Esophagus squamous epithelium (tissue), 5 donors: ENCODE data around the gene SLC3A2. TPM values are rescaled to one million over a fixed set of nuclear protein-coding genes. Genes with fewer than 3 reads are reported as not detected.
"Not testable (repeated sequence)": the region's sequence is repeated elsewhere in the genome, so short reads cannot be mapped to it uniquely, and the experiment has no call there.

Experiments
- DNase-seq: peaks from one replicate; lab custom pipeline; 2025; lab: John Stamatoyannopoulos, UW
- H3K27ac ChIP-seq, 4 donors: fragments of 200-600 bp; sonication (generic); one replicate each; pipeline ENCODE4 v1.5.1; 2016 to 2019; ENCODE audit warnings: mild to moderate bottlenecking in 1 of 4
- H3K27me3 ChIP-seq, 4 donors: fragments of 200-600 bp; sonication (generic); 1 replicate in 3 of 4; 2 replicates in 1 of 4; pipeline versions ENCODE4 v1.5.1 to v1.6.0; 2017 to 2021; ENCODE audit warnings: antibody characterized with exemption in 1 of 4
- H3K36me3 ChIP-seq, 3 donors: fragments of 200-600 bp; sonication (generic); one replicate each; pipeline ENCODE4 v1.5.1; 2016 to 2019
- H3K4me1 ChIP-seq, 3 donors: fragments of 200-600 bp; sonication (generic); one replicate each; pipeline ENCODE4 v1.5.1; 2017 to 2019
- H3K4me3 ChIP-seq, 4 donors: fragments of 200-600 bp; sonication (generic); 1 replicate in 3 of 4; 2 replicates in 1 of 4; pipeline ENCODE4 v1.5.1; 2016 to 2019; ENCODE audit warnings: mild to moderate bottlenecking in 2 of 4, moderate library complexity in 1 of 4
- H3K9me3 ChIP-seq, 3 donors: fragments of 200-600 bp; sonication (generic); one replicate each; pipeline ENCODE4 v1.5.1; 2016 to 2019
- CTCF ChIP-seq, 6 experiments: fragments of 450-650 bp in 4 of 6; fragments of 200-600 bp in 2 of 6; sonication (generic) in 2 of 6; IDR thresholded peaks; one replicate each; pipeline ENCODE4 v1.5.1; 2016 to 2019; ENCODE audit warnings: antibody characterized with exemption in 6 of 6, mild to moderate bottlenecking in 4 of 6, moderate library complexity in 4 of 6
- POLR2A ChIP-seq, 4 donors: fragments of 450-650 bp; IDR thresholded peaks; one replicate each; pipeline ENCODE4 v1.6.1; 2017; ENCODE audit warnings: antibody characterized with exemption in 4 of 4, mild to moderate bottlenecking in 4 of 4, moderate library complexity in 3 of 4
- WGBS, 2 donors: methylation state at CpG; one replicate each; pipeline ENCODE4 v1.1.5; 2018; 5-methylcytosine and 5-hydroxymethylcytosine counted together
- intact Hi-C: fragments of 100-400 bp; cut with DNase I; formaldehyde crosslinking; loops from one replicate; pipeline ENCODE4 v1.15.0; 2022
- total RNA-seq, 4 donors: library from RNA; depleted of rRNA; stranded (reverse); fragments of >200 nt; gene quantifications; one replicate each; pipeline ENCODE4 v1.1.0, GENCODE V29; 2016
- donor health status: DM: yes; HTN: yes; CAD: no.

SLC3A2 gene
- total RNA-seq, 4 donors from 2014 or later: 132 to 373 (median 153) TPM

GRCh38 chr11:62842171-62842741 lies 38.4 kb upstream of the SLC3A2 start:
- H3K27me3 ChIP-seq: no peaks in the 10 kb centered on the region
- peaks cover 17 to 46% (median 23%) of the 10 kb centered on the region in 3 donors for H3K4me1 ChIP-seq
- H3K27ac ChIP-seq: peak overlapping the region; percentile 95 to 99 (median 98)
- DNase-seq: no peak
- WGBS, 2 donors: 3 to 7% methylated on average over 19 to 25 of the region's 30 CpGs
- intact Hi-C loops: no loop called here
- H3K4me3 ChIP-seq: peak overlapping the region; percentile 41 to 93 (median 89)
- no peaks in the 10 kb centered on the region for H3K9me3 ChIP-seq
- no peak for TF ChIP-seq POLR2A (IDR thresholded peaks at IDR 0.05)
- no peak for TF ChIP-seq CTCF (IDR thresholded peaks at IDR 0.05)
- H3K36me3 ChIP-seq: no peaks in the 10 kb centered on the region

- H3K36me3 ChIP-seq, H3K9me3 ChIP-seq, DNase-seq, H3K27me3 ChIP-seq, intact Hi-C loops: not testable (repeated sequence)
- peak overlapping the region; percentile 41 to 93 (median 89) for H3K4me3 ChIP-seq
- peak overlapping the region; percentile 95 to 99 (median 98) for H3K27ac ChIP-seq
- H3K4me1 ChIP-seq: peaks cover 17 to 42% (median 19%) of the 10 kb centered on the region in 3 donors
- 76 to 80% methylated on average over 8 to 9 of the region's 9 CpGs for WGBS, 2 donors
Measured at GRCh38 chr11:62842891-62843290, 37.8 kb upstream of the SLC3A2 start.

GRCh38 chr11:62843466-62843865 lies 37.2 kb upstream of the SLC3A2 start:
- no peaks in the 10 kb centered on the region for H3K9me3 ChIP-seq
- no peak for TF ChIP-seq POLR2A (IDR thresholded peaks at IDR 0.05)
- TF ChIP-seq CTCF (IDR thresholded peaks at IDR 0.05): no peak
- no peak overlapping the region for H3K4me3 ChIP-seq
- DNase-seq: no peak
- H3K27ac ChIP-seq: no peak overlapping the region
- intact Hi-C loops: no loop called here
- H3K36me3 ChIP-seq: no peaks in the 10 kb centered on the region
- WGBS, 2 donors: 78 to 98% methylated on average over 3 of the region's 3 CpGs
- no peaks in the 10 kb centered on the region for H3K27me3 ChIP-seq
- H3K4me1 ChIP-seq: peaks cover 12 to 36% (median 13%) of the 10 kb centered on the region in 3 donors

GRCh38 chr11:62844154-62844553 lies 36.5 kb upstream of the SLC3A2 start:
- no peak for DNase-seq
- Histone ChIP-seq H3K27me3 (no peaks in the 10 kb centered on the region), H3K4me3 (no peak overlapping the region), H3K4me1 (peaks cover 8 to 29% (median 9%) of the 10 kb centered on the region in 3 donors), H3K9me3 (no peaks in the 10 kb centered on the region), H3K27ac (no peak overlapping the region), H3K36me3 (no peaks in the 10 kb centered on the region)
- 94 to 96% methylated on average over 3 of the region's 3 CpGs for WGBS, 2 donors
- TF ChIP-seq POLR2A (IDR thresholded peaks at IDR 0.05): no peak
- no peak for TF ChIP-seq CTCF (IDR thresholded peaks at IDR 0.05)
- intact Hi-C loops: no loop called here

- WGBS, 2 donors: 86 to 89% methylated on average over 3 of the region's 3 CpGs
- intact Hi-C loops: no loop called here
- H3K4me1 ChIP-seq: peaks cover 8 to 22% (median 9%) of the 10 kb centered on the region in 3 donors
- peaks cover 0 to 2% (median 0%) of the 10 kb centered on the region in 3 donors for H3K36me3 ChIP-seq
- no peaks in the 10 kb centered on the region for H3K9me3 ChIP-seq
- H3K27me3 ChIP-seq: no peaks in the 10 kb centered on the region
- TF ChIP-seq POLR2A (IDR thresholded peaks at IDR 0.05): no peak
- no peak for TF ChIP-seq CTCF (IDR thresholded peaks at IDR 0.05)
- DNase-seq: no peak
- H3K27ac ChIP-seq: no peak overlapping the region
- no peak overlapping the region for H3K4me3 ChIP-seq
Measured at GRCh38 chr11:62846177-62846576, 34.5 kb upstream of the SLC3A2 start.
